Measurements from ENCODE around the gene MRPS2. TPM values are rescaled to one million over a fixed set of nuclear protein-coding genes. Genes with fewer than 3 reads are reported as not detected.
"Not testable (repeated sequence)": the region's sequence is repeated elsewhere in the genome, so short reads cannot be mapped to it uniquely, and the experiment has no call there.

Gene MRPS2
- 10 to 100 TPM; 25.0 to 96.4 (median 37.9) TPM for total RNA-seq

GRCh38 chr9:135500525-135501260 is at the start of gene MRPS2:
TSS of gene MRPS2 (plus strand) at chr9:135500682. CDS start at chr9:135500711, 29 bp downstream.
- peak within 1 kb of the TSS; percentile 60 to 99 (median 95) for H3K4me3 ChIP-seq
- ATAC-seq (replicated peaks in 6 of 8), result peak; percentile 75 to 87 (median 84)
- 0 to 1% methylated on average over 1 to 15 of the region's 92 CpGs; no CpG with 5 or more reads in 8 of the 10 experiments for WGBS, 10 experiments
- peaks cover 12 to 13% of the 10 kb centered on the region in 2 donors for H3K4me1 ChIP-seq (replicated peaks in 1 of 2)
- H3K27ac ChIP-seq, result peak within 1 kb of the TSS; percentile 89 to 90
- in situ Hi-C loops (cut with MboI; ENCODE audit: low pct_unique_long_range_greater_than_20kb in 2 of 9, low sequenced_read_pairs in 9 of 9, unreplicated experiment in 9 of 9), result no loop called here

GRCh38 chr9:135450956-135451355 is 49.5 kb upstream of the MRPS2 start:
- no peak overlapping the region for H3K27ac ChIP-seq
- no peak for ATAC-seq (replicated peaks in 6 of 8)
- WGBS, 10 experiments, result 57 to 100% (median 86%) methylated on average over 1 to 10 of the region's 10 CpGs; no CpG with 5 or more reads in 1 of the 10 experiments
- H3K4me1 ChIP-seq (replicated peaks in 1 of 2), result no peaks in the 10 kb centered on the region
- in situ Hi-C loops (cut with MboI; ENCODE audit: low pct_unique_long_range_greater_than_20kb in 2 of 9, low sequenced_read_pairs in 9 of 9, unreplicated experiment in 9 of 9), result no loop called here
- H3K4me3 ChIP-seq, result no peak overlapping the region

GRCh38 chr9:135451909-135452308 is 48.6 kb upstream of the MRPS2 start:
- H3K4me1 ChIP-seq (replicated peaks in 1 of 2); H3K27ac ChIP-seq; ATAC-seq (replicated peaks in 6 of 8); H3K4me3 ChIP-seq; in situ Hi-C loops (cut with MboI; ENCODE audit: low pct_unique_long_range_greater_than_20kb in 2 of 9, low sequenced_read_pairs in 9 of 9, unreplicated experiment in 9 of 9): not testable (repeated sequence)
- 17 to 100% (median 76%) methylated on average over 1 to 5 of the region's 7 CpGs; no CpG with 5 or more reads in 2 of the 10 experiments for WGBS, 10 experiments

- in situ Hi-C loops (cut with MboI; ENCODE audit: low pct_unique_long_range_greater_than_20kb in 2 of 9, low sequenced_read_pairs in 9 of 9, unreplicated experiment in 9 of 9), result no loop called here
- H3K4me3 ChIP-seq, result no peak overlapping the region
- peaks cover 0 to 2% of the 10 kb centered on the region in 2 donors for H3K4me1 ChIP-seq (replicated peaks in 1 of 2)
- ATAC-seq (replicated peaks in 6 of 8), result no peak
- H3K27ac ChIP-seq, result no peak overlapping the region
- 17 to 89% (median 68%) methylated on average over 1 to 4 of the region's 5 CpGs; no CpG with 5 or more reads in 2 of the 10 experiments for WGBS, 10 experiments
Observed at GRCh38 chr9:135454737-135455136, 45.7 kb upstream of the MRPS2 start.

- in situ Hi-C loops (cut with MboI; ENCODE audit: low pct_unique_long_range_greater_than_20kb in 2 of 9, low sequenced_read_pairs in 9 of 9, unreplicated experiment in 9 of 9), result no loop called here
- Histone ChIP-seq H3K27ac (no peak overlapping the region), H3K4me3 (no peak overlapping the region), H3K4me1 (replicated peaks in 1 of 2) (peaks cover 0 to 2% of the 10 kb centered on the region in 2 donors)
- WGBS, 10 experiments, result 62 to 100% (median 89%) methylated on average over 1 to 12 of the region's 23 CpGs; no CpG with 5 or more reads in 1 of the 10 experiments
- ATAC-seq (replicated peaks in 6 of 8), result no peak
Observed at GRCh38 chr9:135455401-135456030, 45.0 kb upstream of the MRPS2 start.

- H3K4me3 ChIP-seq, result no peak overlapping the region
- peak overlapping the region in 1 of 2 donors; percentile 46 for H3K27ac ChIP-seq
- ATAC-seq (replicated peaks in 6 of 8), result peak in 4 of 8 experiments; percentile 18 to 46 (median 34)
- H3K4me1 ChIP-seq (replicated peaks in 1 of 2), result peaks cover 0 to 2% of the 10 kb centered on the region in 2 donors
- WGBS, 10 experiments, result 39 to 100% (median 67%) methylated on average over 2 to 10 of the region's 19 CpGs; no CpG with 5 or more reads in 3 of the 10 experiments
- in situ Hi-C loops (cut with MboI; ENCODE audit: low pct_unique_long_range_greater_than_20kb in 2 of 9, low sequenced_read_pairs in 9 of 9, unreplicated experiment in 9 of 9), result no loop called here
Observed at GRCh38 chr9:135456436-135457104, 43.9 kb upstream of the MRPS2 start.

- ATAC-seq (replicated peaks in 6 of 8); H3K4me3 ChIP-seq; H3K27ac ChIP-seq; in situ Hi-C loops (cut with MboI; ENCODE audit: low pct_unique_long_range_greater_than_20kb in 2 of 9, low sequenced_read_pairs in 9 of 9, unreplicated experiment in 9 of 9); H3K4me1 ChIP-seq (replicated peaks in 1 of 2): not testable (repeated sequence)
- WGBS, 10 experiments, result 80 to 100% (median 93%) methylated on average over 2 to 5 of the region's 5 CpGs
Observed at GRCh38 chr9:135458478-135458877, 42.0 kb upstream of the MRPS2 start.

GRCh38 chr9:135461936-135462335 is 38.5 kb upstream of the MRPS2 start:
- in situ Hi-C loops (cut with MboI; ENCODE audit: low pct_unique_long_range_greater_than_20kb in 2 of 9, low sequenced_read_pairs in 9 of 9, unreplicated experiment in 9 of 9), result no loop called here
- Histone ChIP-seq H3K4me3 (no peak overlapping the region), H3K27ac (no peak overlapping the region), H3K4me1 (replicated peaks in 1 of 2) (no peaks in the 10 kb centered on the region)
- no peak for ATAC-seq (replicated peaks in 6 of 8)
- WGBS, 10 experiments, result 92 to 100% (median 100%) methylated on average over 1 to 8 of the region's 11 CpGs; no CpG with 5 or more reads in 4 of the 10 experiments

GRCh38 chr9:135463140-135463539 is 37.3 kb upstream of the MRPS2 start:
- peak; percentile 17 to 96 (median 62) for ATAC-seq (replicated peaks in 6 of 8)
- in situ Hi-C loops (cut with MboI; ENCODE audit: low pct_unique_long_range_greater_than_20kb in 2 of 9, low sequenced_read_pairs in 9 of 9, unreplicated experiment in 9 of 9), result no loop called here
- WGBS, 10 experiments, result 0 to 100% (median 67%) methylated on average over 1 to 3 of the region's 3 CpGs; no CpG with 5 or more reads in 3 of the 10 experiments
- no peak overlapping the region for H3K4me3 ChIP-seq
- H3K27ac ChIP-seq, result no peak overlapping the region
- no peaks in the 10 kb centered on the region for H3K4me1 ChIP-seq (replicated peaks in 1 of 2)

GRCh38 chr9:135464181-135464580 is 36.3 kb upstream of the MRPS2 start:
- Histone ChIP-seq H3K4me3 (no peak overlapping the region), H3K4me1 (replicated peaks in 1 of 2) (peaks cover 0 to 8% of the 10 kb centered on the region in 2 donors), H3K27ac (no peak overlapping the region)
- in situ Hi-C loops (cut with MboI; ENCODE audit: low pct_unique_long_range_greater_than_20kb in 2 of 9, low sequenced_read_pairs in 9 of 9, unreplicated experiment in 9 of 9), result no loop called here
- no peak for ATAC-seq (replicated peaks in 6 of 8)
- 83 to 100% (median 93%) methylated on average over 1 to 3 of the region's 7 CpGs; no CpG with 5 or more reads in 4 of the 10 experiments for WGBS, 10 experiments

GRCh38 chr9:135468854-135469521 is 31.5 kb upstream of the MRPS2 start:
- peak in 6 of 8 experiments; percentile 41 to 95 (median 60) for ATAC-seq (replicated peaks in 6 of 8)
- 3 to 95% (median 70%) methylated on average over 2 to 12 of the region's 16 CpGs for WGBS, 10 experiments
- H3K4me1 ChIP-seq (replicated peaks in 1 of 2), result peaks cover 16 to 18% of the 10 kb centered on the region in 2 donors
- no peak overlapping the region for H3K4me3 ChIP-seq
- no peak overlapping the region for H3K27ac ChIP-seq
- in situ Hi-C loops (cut with MboI; ENCODE audit: low pct_unique_long_range_greater_than_20kb in 2 of 9, low sequenced_read_pairs in 9 of 9, unreplicated experiment in 9 of 9), result no loop called here

GRCh38 chr9:135471791-135472640 is 28.5 kb upstream of the MRPS2 start:
- peak in 5 of 8 experiments; percentile 8 to 46 (median 17) for ATAC-seq (replicated peaks in 6 of 8)
- 20 to 100% (median 46%) methylated on average over 1 to 14 of the region's 23 CpGs; no CpG with 5 or more reads in 1 of the 10 experiments for WGBS, 10 experiments
- Histone ChIP-seq H3K4me3 (no peak overlapping the region), H3K4me1 (replicated peaks in 1 of 2) (peaks cover 20 to 25% of the 10 kb centered on the region in 2 donors), H3K27ac (peak overlapping the region in 1 of 2 donors; percentile 11)
- in situ Hi-C loops (cut with MboI; ENCODE audit: low pct_unique_long_range_greater_than_20kb in 2 of 9, low sequenced_read_pairs in 9 of 9, unreplicated experiment in 9 of 9), result no loop called here

All from motor neuron (in vitro differentiated cells).